Measurements from ENCODE around the gene CPED1.
"Not testable (repeated sequence)": the region's sequence is repeated elsewhere in the genome, so short reads cannot be mapped to it uniquely, and the experiment has no call there.

Gene CPED1

DNA sequence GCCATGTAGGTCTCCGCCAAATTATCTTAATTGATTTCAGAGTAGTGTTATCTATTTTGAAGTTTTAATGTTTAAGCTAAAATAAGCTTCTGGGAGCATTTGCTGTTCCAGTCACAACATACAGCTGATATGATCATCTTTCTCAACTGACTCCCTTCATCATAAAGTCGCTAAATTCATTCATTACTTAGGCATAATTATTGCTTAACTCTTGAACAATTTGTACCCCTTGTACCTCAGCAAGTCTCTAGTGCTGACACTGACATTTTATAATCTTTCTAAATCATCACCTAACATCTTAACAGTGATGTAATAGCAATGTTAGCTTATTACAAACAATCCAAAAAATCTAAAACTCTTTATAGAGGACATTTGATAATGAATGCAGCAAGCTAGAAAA is 286.0 kb downstream of the CPED1 start:
- no peak overlapping the region for H3K4me3 ChIP-seq (ENCODE audit: low read depth, low read length)

DNA sequence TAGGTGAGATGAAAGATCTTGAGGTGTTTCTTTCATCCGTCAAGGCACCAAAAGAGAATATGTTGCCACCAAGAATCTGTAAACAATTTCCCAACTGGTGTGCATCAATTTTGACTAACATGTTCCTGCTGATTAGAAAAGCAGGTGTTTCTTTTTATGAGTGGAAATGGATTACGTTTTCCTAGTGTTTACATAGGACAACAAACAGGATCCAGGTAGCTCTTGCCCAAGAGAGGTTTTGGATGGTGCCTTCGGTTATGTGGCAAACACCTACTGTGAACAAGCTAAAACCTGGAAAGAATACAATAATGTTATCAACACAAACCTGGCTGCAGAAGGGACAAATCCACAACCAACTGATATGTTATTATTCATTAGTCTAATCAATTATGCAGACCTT is 286.7 kb downstream of the CPED1 start:
- no peak overlapping the region for H3K4me3 ChIP-seq (ENCODE audit: low read depth, low read length)

- H3K4me3 ChIP-seq (ENCODE audit: low read depth, low read length): no peak overlapping the region
Observed at GRCh38 chr7:121276313-121276712, 287.8 kb downstream of the CPED1 start.

- H3K4me3 ChIP-seq (ENCODE audit: low read depth, low read length): no peak overlapping the region
Observed at GRCh38 chr7:121278120-121279021, 289.9 kb downstream of the CPED1 start.

DNA sequence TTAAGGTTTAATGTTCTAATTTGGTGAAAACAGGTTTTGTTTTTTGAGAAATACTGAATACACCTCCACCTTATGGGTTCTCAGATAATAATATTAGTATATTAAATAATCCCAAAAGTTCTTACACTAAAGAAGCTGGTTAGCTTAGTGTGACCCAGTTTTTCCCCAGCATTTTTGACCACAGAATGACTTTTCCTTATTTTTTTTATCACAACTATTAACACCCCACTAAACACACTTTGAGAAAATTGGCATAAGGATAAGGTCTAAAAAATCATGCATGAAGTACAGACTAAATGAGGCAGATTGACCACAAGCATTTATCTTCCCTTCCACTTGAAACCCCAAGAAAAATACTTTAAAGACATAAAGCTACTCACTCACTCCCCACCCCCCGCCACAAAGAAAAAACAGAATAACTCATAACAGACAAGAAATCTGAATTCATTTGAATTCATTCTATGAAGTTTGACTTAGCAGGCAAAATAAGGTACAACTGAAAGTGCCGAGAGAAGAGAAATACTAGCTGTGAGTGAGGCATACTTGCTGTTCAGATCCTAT is 290.6 kb downstream of the CPED1 start:
- H3K4me3 ChIP-seq (ENCODE audit: low read depth, low read length): no peak overlapping the region

- no peak overlapping the region for H3K4me3 ChIP-seq (ENCODE audit: low read depth, low read length)
Observed at GRCh38 chr7:121279822-121280221, 291.3 kb downstream of the CPED1 start.

DNA sequence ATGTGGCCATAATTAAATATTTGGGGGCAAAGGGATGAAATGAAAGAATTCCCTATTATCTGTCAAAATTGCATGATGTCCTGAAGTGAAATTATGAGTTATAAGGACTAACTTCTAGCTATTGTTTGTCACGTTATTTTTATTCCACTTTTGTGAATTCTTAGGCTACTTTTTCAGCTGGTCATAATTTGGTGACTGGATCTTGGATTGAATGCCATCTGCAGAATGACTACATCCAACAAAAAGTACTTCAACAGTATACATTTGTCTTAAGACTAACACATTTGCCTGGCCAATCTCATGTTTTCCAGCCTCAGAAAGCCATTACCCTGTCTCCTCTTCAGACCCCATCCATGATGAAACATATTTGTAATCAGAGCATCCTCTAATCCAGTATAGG is 292.1 kb downstream of the CPED1 start:
- H3K4me3 ChIP-seq (ENCODE audit: low read depth, low read length): no peak overlapping the region

DNA sequence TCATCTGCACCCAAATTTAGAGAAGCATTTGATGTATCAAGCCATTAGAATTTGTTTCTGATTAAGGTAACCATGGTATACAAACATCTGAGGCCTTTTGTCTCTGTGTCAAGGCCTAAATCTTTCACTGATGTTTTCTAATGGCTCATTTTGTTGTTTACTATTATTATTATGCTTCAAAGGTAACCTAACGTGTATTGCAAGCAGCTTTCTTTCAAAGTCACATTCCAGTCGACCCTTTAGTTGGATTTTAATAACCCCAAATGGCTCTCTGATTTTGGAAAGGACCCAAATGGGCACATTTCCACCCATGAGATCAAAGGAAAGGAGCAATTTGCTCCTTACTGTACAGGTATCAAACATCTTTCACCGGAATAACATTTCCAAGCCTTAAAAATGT is 293.6 kb downstream of the CPED1 start:
- H3K4me3 ChIP-seq (ENCODE audit: low read depth, low read length): no peak overlapping the region

- H3K4me3 ChIP-seq (ENCODE audit: low read depth, low read length): no peak overlapping the region
Observed at GRCh38 chr7:121285066-121285667, 296.7 kb downstream of the CPED1 start.

DNA sequence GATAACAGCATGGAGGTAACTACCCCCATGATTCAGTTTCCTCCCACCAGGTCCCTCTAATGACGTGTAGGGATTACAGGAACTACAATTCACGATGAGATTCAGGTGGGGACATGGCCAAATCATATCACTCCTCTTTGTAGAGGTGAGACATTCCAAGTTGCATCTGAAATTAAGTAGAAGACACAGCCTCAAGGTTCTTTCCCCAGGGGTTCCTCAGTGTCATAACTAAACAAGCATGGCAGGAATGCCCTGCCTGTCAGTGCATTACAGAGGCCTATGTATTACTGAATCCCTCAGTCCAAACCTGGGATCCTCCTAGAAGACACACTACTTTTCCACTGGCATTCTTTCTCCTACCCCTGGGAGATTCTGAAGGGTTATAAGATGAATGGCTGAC is 297.7 kb downstream of the CPED1 start:
- H3K4me3 ChIP-seq (ENCODE audit: low read depth, low read length): no peak overlapping the region

- H3K4me3 ChIP-seq (ENCODE audit: low read depth, low read length): no peak overlapping the region
Observed at GRCh38 chr7:121286742-121287734, 298.5 kb downstream of the CPED1 start.

DNA sequence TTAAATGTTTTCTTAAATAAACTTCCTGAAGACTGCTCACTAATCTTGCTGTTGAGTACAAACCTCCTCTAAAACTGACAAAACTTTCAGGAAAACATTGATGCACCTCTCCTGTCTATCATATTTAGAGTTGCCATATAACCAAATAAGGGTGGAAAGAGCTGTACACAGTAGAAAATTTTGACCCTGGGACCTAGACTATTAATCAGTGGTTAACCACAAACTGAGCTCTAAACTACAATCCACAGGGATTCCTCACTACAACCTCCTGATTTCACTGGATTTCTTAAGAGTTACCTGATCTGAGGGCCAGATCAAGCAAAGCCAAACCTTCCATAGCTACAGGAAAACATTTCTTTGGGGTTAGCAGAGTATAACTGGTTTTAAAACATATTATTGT is 300.4 kb downstream of the CPED1 start:
- no peak overlapping the region for H3K4me3 ChIP-seq (ENCODE audit: low read depth, low read length)

GRCh38 chr7:121289930-121290329 is 301.4 kb downstream of the CPED1 start:
- not testable (repeated sequence) for H3K4me3 ChIP-seq (ENCODE audit: low read depth, low read length)

DNA sequence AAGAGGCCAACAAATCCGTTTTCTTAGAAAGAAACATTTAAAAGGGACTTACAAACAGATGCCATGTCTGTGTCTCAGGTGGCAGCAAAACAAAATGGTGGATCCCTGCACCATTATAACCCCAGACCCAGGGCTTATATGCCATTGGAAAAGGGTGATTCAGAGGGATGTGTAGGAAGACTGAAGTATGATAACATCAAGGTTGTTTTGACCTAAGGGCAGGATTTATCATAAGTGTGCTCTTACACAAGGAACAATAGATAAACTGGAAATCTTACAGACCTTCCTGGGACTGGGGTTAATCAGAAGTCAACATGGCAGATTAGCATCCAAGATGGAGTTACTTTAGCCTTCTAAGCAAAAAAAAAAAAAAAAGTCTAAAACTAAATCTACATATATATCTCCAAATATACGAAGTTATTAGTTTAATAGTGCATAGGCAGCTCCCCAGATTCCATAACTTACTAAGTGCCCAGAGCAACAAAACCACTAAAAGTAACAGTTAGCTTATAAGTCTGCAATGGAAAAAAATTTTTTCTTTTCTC is 306.0 kb downstream of the CPED1 start:
- no peak overlapping the region for H3K4me3 ChIP-seq (ENCODE audit: low read depth, low read length)

GRCh38 chr7:121297843-121298242 is 309.3 kb downstream of the CPED1 start:
- H3K4me3 ChIP-seq (ENCODE audit: low read depth, low read length): no peak overlapping the region

DNA sequence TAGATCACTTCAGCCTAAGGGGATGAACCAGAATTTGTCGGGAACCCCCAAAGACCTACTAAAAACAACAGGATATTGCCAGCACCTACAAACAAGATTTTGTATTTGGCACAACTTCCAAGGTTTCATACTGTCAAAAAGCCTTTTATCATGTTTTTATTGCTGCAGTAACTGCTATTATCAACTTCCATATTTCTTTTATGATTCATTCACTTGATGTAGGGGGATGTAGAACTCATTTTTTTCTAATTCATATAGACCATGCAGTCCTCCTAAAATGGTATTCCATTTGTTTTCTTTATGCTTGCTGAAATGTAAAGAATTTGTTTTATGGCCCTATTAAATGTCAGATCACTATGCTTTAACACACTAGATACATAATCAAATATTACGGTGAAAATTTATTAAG is 310.3 kb downstream of the CPED1 start:
- H3K4me3 ChIP-seq (ENCODE audit: low read depth, low read length): no peak overlapping the region

GRCh38 chr7:121300685-121301420 is 312.3 kb downstream of the CPED1 start:
- H3K4me3 ChIP-seq (ENCODE audit: low read depth, low read length): no peak overlapping the region

- H3K4me3 ChIP-seq (ENCODE audit: low read depth, low read length): no peak overlapping the region
Observed at GRCh38 chr7:121301446-121302213, 313.1 kb downstream of the CPED1 start.

- H3K4me3 ChIP-seq (ENCODE audit: low read depth, low read length): no peak overlapping the region
Observed at GRCh38 chr7:121302214-121302745, 313.8 kb downstream of the CPED1 start.
